ENCODE data around the gene PIGK. TPM values are rescaled to one million over a fixed set of nuclear protein-coding genes. Genes with fewer than 3 reads are reported as not detected.

PIGK gene
- total and polyA plus RNA-seq, 2 of the 4 experiments (the other 2 are of a cell fraction): 15.6 to 21.2 TPM

DNA sequence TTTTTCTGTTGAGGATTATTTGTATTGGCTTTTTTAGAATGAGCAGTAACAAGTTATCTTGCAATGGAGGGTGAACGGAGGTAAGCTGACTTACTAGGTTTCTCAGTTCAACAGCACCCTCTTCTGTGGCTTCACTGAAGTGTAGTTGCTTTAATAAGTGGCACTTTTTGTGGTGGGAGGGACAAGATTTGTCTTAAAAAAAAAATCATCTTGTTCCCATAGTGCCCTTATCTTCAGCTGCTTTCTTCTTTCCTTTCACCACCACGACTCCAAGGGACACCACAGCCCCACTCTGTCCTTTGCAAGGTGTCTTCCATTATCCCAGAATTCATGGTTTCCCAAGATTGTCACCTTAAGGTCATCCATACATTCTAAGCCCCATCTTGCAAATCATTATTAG, 92.9 kb downstream of the PIGK start:
- no peaks in the 10 kb centered on the region for H3K9me1 ChIP-seq (ENCODE audit: insufficient read depth, low read length)
- H2AK5ac ChIP-seq (ENCODE audit: low read depth, low read length): no peak overlapping the region
- H3K56ac ChIP-seq (ENCODE audit: extremely low read depth, insufficient read depth, low read length): no peak overlapping the region
- H3K18ac ChIP-seq (ENCODE audit: low read depth, low read length): no peak overlapping the region
- H4K91ac ChIP-seq (ENCODE audit: insufficient read depth, low read depth, low read length): no peak overlapping the region
- intact Hi-C loops (cut with micrococcal nuclease): loop anchor here (1.0 to 5.0 kb wide), 5 partner anchors 225 to 1218 kb away; no protein-coding TSS in a partner anchor
- no peaks in the 10 kb centered on the region for H3K9me3 ChIP-seq (ENCODE audit: control insufficient read depth, insufficient read depth, low read length)
- no TSS peak for BruUV-seq (replicated peaks)
- H2AFZ ChIP-seq (replicated peaks; ENCODE audit: low read length, poor library complexity): no peak overlapping the region
- POLR2A ChIA-PET (ENCODE audit: unreplicated experiment): no interaction called here
- H2BK5ac ChIP-seq (ENCODE audit: low read depth, low read length, poor library complexity, severe bottlenecking): no peak overlapping the region
- no peaks in the 10 kb centered on the region for H3K4me1 ChIP-seq (ENCODE audit: control insufficient read depth, insufficient read depth, low read length)
- H3K27ac ChIP-seq (ENCODE audit: insufficient read depth, low read length): no peak overlapping the region
- peak; percentile 93 for TF ChIP-seq RAD21 (IDR thresholded peaks at IDR 0.05; ENCODE audit: low read length)
- TF ChIP-seq CTCF (conservative IDR thresholded peaks at IDR 0.05; ENCODE audit: low read depth, low read length): peak; percentile 83
- peak; percentile 82 for TF ChIP-seq SMC3 (IDR thresholded peaks at IDR 0.05; ENCODE audit: low read depth, low read length)
- TF ChIP-seq CEBPB (IDR thresholded peaks at IDR 0.05; ENCODE audit: low read depth, low read length): no peak
- TF ChIP-seq RFX5 (IDR thresholded peaks at IDR 0.05; ENCODE audit: low read depth, low read length): no peak
- H3K4me3 ChIP-seq (ENCODE audit: insufficient read depth, low read depth, low read length): no peak overlapping the region
- ATAC-seq (ENCODE audit: low read depth): peak; percentile 88
- no peaks in the 10 kb centered on the region for H3K27me3 ChIP-seq (ENCODE audit: control insufficient read depth, insufficient read depth, low read length)
- in situ Hi-C loops (cut with MboI; ENCODE audit: low sequenced_read_pairs): loop anchor here (10.0 kb wide), 1 partner anchor 222 kb away; no protein-coding TSS in a partner anchor
- no peak overlapping the region for H2BK20ac ChIP-seq (ENCODE audit: low read depth, low read length)
- H4K20me1 ChIP-seq (ENCODE audit: insufficient read depth, low read length): no peaks in the 10 kb centered on the region
- no peak overlapping the region for H4K8ac ChIP-seq (ENCODE audit: low read depth in 2 of 2, low read length in 2 of 2)
- CTCF ChIA-PET: interaction anchor here (0.6 to 1.3 kb wide), 5 partner anchors 9 to 1130 kb away, joined by 3 read pairs; no protein-coding TSS in a partner anchor
- H3K4ac ChIP-seq (ENCODE audit: low read depth, low read length): no peak overlapping the region
- peak; percentile 80 for DNase-seq
- no peak overlapping the region for H2AK9ac ChIP-seq (replicated peaks; ENCODE audit: low read depth, low read length, poor library complexity)
- H3K9ac ChIP-seq (ENCODE audit: low read depth, low read length): no peak overlapping the region
- WGBS, 2 experiments (ENCODE audit: extremely low coverage in 2 of 2, insufficient read length in 1 of 2): no CpG with 5 or more reads among the region's 2 CpGs
- H3K4me2 ChIP-seq (ENCODE audit: low read depth, low read length): no peak overlapping the region
- no peaks in the 10 kb centered on the region for H3K79me1 ChIP-seq (ENCODE audit: low read depth in 1 of 2, low read length in 2 of 2)
- H3K36me3 ChIP-seq (ENCODE audit: control insufficient read depth, insufficient read depth, low read length): no peaks in the 10 kb centered on the region
- no peak overlapping the region for H2BK120ac ChIP-seq (ENCODE audit: low read depth, low read length)
- H3K14ac ChIP-seq (replicated peaks; ENCODE audit: low read depth, low read length): no peak overlapping the region
- H2BK15ac ChIP-seq (ENCODE audit: low read depth, low read length): no peak overlapping the region
- H3K23ac ChIP-seq (ENCODE audit: low read depth, low read length): no peak overlapping the region
- no peak overlapping the region for H4K5ac ChIP-seq (ENCODE audit: low read depth, low read length)
- dilution Hi-C loops (cut with HindIII; ENCODE audit: low sequenced_read_pairs, unreplicated experiment): no loop called here

Measured in IMR-90 (cell line).